GM23248 (cell line): Measurements from ENCODE around the gene PPP1R27. TPM values are rescaled to one million over a fixed set of nuclear protein-coding genes. Genes with fewer than 3 reads are reported as not detected.

Source experiments
- DNase-seq: peaks from one replicate; pipeline ENCODE4 v3.0.0-alpha.2; 2015
- H2AFZ ChIP-seq: fragments of 200-600 bp; sonication (generic); 2 replicates; pipeline ENCODE4 v1.6.1; 2016; ENCODE audit warnings: antibody characterized with exemption
- H3F3A ChIP-seq: fragments of 200-600 bp; sonication (generic); 2 replicates; pipeline ENCODE4 v1.6.1; 2016; ENCODE audit warnings: mild to moderate bottlenecking, antibody characterized with exemption, mixed run types; ENCODE audit not compliant: insufficient read depth
- H3K27ac ChIP-seq: fragments of 200-600 bp; sonication (generic); 2 replicates; pipeline ENCODE4 v1.5.1; 2016; ENCODE audit warnings: mild to moderate bottlenecking
- H3K27me3 ChIP-seq: fragments of 200-600 bp; sonication (generic); replicated peaks from 2 replicates; pipeline ENCODE4 v1.6.1; 2016; ENCODE audit warnings: mild to moderate bottlenecking; ENCODE audit not compliant: insufficient read depth
- H3K36me3 ChIP-seq: fragments of 200-600 bp; sonication (generic); 2 replicates; pipeline ENCODE4 v1.6.1; 2016; ENCODE audit warnings: low read depth, mild to moderate bottlenecking
- H3K4me1 ChIP-seq: fragments of 200-600 bp; sonication (generic); 2 replicates; pipeline ENCODE4 v1.6.1; 2016; ENCODE audit warnings: mild to moderate bottlenecking; ENCODE audit not compliant: insufficient read depth
- H3K4me2 ChIP-seq: fragments of 200-600 bp; sonication (generic); one replicate; pipeline ENCODE4 v1.6.1; 2016; ENCODE audit warnings: mild to moderate bottlenecking; ENCODE audit not compliant: unreplicated experiment
- H3K4me3 ChIP-seq: fragments of 200-600 bp; sonication (generic); 2 replicates; pipeline ENCODE4 v1.5.1; 2016; ENCODE audit warnings: mild to moderate bottlenecking
- H3K79me2 ChIP-seq: fragments of 200-600 bp; sonication (generic); 2 replicates; pipeline ENCODE4 v1.6.1; 2016; ENCODE audit warnings: mild to moderate bottlenecking; ENCODE audit not compliant: insufficient read depth
- H3K9ac ChIP-seq: fragments of 200-600 bp; sonication (generic); 2 replicates; pipeline ENCODE4 v1.6.1; 2016; ENCODE audit warnings: mild to moderate bottlenecking
- H3K9me2 ChIP-seq: fragments of 200-600 bp; sonication (generic); 2 replicates; pipeline ENCODE4 v1.6.1; 2016; ENCODE audit warnings: mixed run types, mild to moderate bottlenecking, moderate library complexity; ENCODE audit not compliant: insufficient read depth
- H3K9me3 ChIP-seq: fragments of 200-600 bp; sonication (generic); one replicate; pipeline ENCODE4 v1.6.1; 2017; ENCODE audit warnings: low read depth
- H4K20me1 ChIP-seq: fragments of 200-600 bp; sonication (generic); 2 replicates; pipeline ENCODE4 v1.6.0; 2016; ENCODE audit not compliant: insufficient read depth
- EZH2 ChIP-seq: fragments of 200-600 bp; sonication (generic); IDR thresholded peaks from 2 replicates; pipeline ENCODE4 v1.6.1; 2018; ENCODE audit warnings: antibody characterized with exemption, mild to moderate bottlenecking; ENCODE audit not compliant: insufficient read depth, poor library complexity, severe bottlenecking
- EZH2phosphoT487 ChIP-seq: fragments of 200-600 bp; sonication (generic); IDR thresholded peaks from 2 replicates; pipeline ENCODE4 v1.6.1; 2018; ENCODE audit warnings: antibody characterized with exemption, moderate library complexity, mild to moderate bottlenecking, low read depth; ENCODE audit not compliant: insufficient read depth
- WGBS, 2 experiments: methylation state at CpG; one replicate each; pipeline ENCODE4 v1.1.6; 2015 to 2017; ENCODE audit warnings: low lambda C conversion rate in 2 of 2, low coverage in 1 of 2; ENCODE audit errors: missing lambda C conversion rate in 2 of 2; 5-methylcytosine and 5-hydroxymethylcytosine counted together
- in situ Hi-C: fragments of 300-500 bp; cut with MboI; formaldehyde crosslinking; loops from 2 replicates; pipeline ENCODE4 v1.15.0; 2020
- polyA plus RNA-seq: library from polyadenylated mRNA; unstranded; fragments of >200 nt; fragmentation: Nextera tagmentation; extraction: Ambion mirVana; gene quantifications from 2 replicates; pipeline ENCODE4 v1.2.1, GENCODE V29; 2016
- total RNA-seq: library from RNA; depleted of rRNA; stranded (reverse); fragments of >200 nt; shearing (Covaris generic); gene quantifications from 2 replicates; pipeline ENCODE4 v1.2.3, GENCODE V29; 2014

Gene PPP1R27
- total and polyA plus RNA-seq, 2 experiments from 2014 or later, result not detected

DNA sequence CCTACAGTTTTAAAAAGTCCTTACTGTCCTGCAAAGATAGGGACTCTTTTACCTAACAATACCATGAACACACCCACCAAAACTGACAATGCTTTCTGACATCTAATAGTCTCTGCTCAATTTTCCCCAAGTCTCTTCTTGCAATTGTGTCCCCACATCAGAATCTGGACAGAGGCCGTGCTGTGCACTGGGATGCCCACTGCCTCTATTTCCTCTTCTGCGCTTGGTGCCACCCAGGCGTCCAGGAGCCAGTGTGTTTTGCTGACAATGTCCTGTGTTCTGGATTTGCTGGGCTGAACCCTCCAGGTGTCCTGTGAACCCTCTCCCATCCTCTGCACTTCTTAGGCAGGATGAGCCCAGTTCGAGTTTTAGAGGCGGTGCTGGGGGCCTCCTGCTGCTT is 42.7 kb upstream of the PPP1R27 start:
- H3K9ac ChIP-seq, result no peak overlapping the region
- whole genome bisulfite sequencing, 2 experiments, result 95 to 100% methylated on average over 5 of the region's 5 CpGs
- TF ChIP-seq EZH2 (no peak), EZH2phosphoT487 (no peak)

DNA sequence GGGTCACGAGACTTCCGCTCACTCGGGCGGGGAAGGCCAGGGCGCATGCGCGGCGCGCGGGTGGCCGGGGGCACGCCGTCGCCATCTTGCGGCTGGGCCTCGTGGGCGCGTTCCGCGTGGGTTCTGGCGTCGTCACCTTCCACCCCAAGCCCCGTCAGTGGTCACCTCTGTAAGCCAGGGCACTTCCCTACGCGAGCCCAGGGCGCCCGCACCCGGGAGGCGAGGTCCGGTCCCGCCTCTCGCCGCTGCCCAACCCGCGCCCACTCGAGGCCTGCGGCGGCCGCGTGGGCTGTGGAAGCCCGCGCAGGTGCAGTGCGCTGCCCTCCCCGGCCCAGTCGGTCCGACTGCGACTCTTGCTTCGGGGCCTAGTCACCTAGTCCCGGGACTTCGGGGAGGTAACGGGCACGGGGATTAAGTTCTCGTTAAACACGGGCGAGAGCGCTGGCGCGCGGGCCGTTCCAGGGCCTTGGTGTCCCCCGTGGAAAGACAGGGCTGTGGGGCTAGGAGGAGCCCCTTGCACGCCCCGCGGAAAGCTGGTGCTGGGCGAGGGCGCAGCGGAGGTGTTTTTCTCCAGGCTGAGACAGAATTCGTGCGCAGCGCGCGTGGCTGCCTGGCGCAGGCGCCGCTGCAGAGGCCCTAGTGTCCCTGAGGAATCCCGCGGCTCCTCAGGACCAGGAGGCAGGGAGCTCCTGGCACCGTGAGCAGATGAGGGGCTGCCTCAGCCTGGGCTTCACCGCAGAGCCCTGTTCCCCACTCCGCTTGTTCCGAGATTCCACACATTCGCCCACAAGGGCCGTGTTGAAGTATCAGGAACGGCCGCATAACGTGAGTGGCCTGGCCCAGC is 36.8 kb upstream of the PPP1R27 start:
- Histone ChIP-seq H3K79me2 (peaks cover 43% of the 10 kb centered on the region), H3K4me2 (peak overlapping the region; percentile 78), H3K27ac (peak overlapping the region; percentile 90), H2AFZ (peak overlapping the region; percentile 75), H3K4me3 (peak overlapping the region; percentile 86), H3K27me3 (no peaks in the 10 kb centered on the region), H3K4me1 (peaks cover 5% of the 10 kb centered on the region), H3K9me3 (no peaks in the 10 kb centered on the region), H3F3A (peaks cover 20% of the 10 kb centered on the region), H3K9ac (peak overlapping the region; percentile 96), H3K36me3 (no peaks in the 10 kb centered on the region), H3K9me2 (no peaks in the 10 kb centered on the region), H4K20me1 (no peaks in the 10 kb centered on the region)
- in situ Hi-C loops, result no loop called here
- TF ChIP-seq EZH2 (no peak), EZH2phosphoT487 (no peak)
- peak; percentile 95 for DNase-seq
- 1 to 2% methylated on average over 65 to 85 of the region's 86 CpGs for WGBS, 2 experiments

More for the DNA sequence above, 42.7 kb upstream of the PPP1R27 start:
- Histone ChIP-seq H3F3A (peaks cover 22% of the 10 kb centered on the region), H4K20me1 (no peaks in the 10 kb centered on the region), H3K36me3 (peaks cover 8% of the 10 kb centered on the region), H3K79me2 (peaks cover 23% of the 10 kb centered on the region), H3K4me1 (peaks cover under 1% of the 10 kb centered on the region; the same call in 1 of the 2 replicates), H3K4me2 (no peak overlapping the region), H3K9me2 (no peaks in the 10 kb centered on the region), H3K9me3 (no peaks in the 10 kb centered on the region), H3K27ac (no peak overlapping the region), H2AFZ (no peak overlapping the region), H3K4me3 (no peak overlapping the region), H3K27me3 (no peaks in the 10 kb centered on the region)
- DNase-seq, result no peak
- in situ Hi-C loops, result no loop called here

DNA sequence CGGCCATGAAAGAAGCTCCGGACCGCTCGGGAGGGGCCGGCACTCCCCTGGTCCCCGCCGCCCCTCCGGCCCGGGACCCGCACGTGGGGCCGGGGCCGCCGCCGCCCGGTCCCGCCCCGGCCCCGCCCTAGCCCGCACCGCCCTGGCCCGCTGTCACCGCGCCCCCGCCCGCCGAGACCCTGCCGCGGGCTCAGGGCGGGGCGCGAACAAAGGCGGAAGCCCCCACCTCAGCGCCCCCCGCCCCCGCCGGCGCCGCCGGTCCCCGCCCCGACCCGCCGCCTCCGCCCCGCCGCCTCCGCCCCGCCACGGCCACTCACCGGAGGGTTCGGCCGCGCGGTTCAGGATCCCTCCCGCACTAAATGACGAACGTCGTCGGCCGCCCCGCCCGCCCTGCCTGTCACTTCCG is 36.1 kb upstream of the PPP1R27 start, which contains the start of gene ARHGDIA:
Gene ARHGDIA (minus strand): TSS at position 357 of the 406 bp plus-strand sequence. CDS start 1,407 bp downstream, outside the sequence.
- TF ChIP-seq EZH2phosphoT487 (no peak), EZH2 (no peak)
- Histone ChIP-seq H3K4me2 (peak within 1 kb of the TSS; percentile 95), H3K36me3 (no peaks in the 10 kb centered on the region), H2AFZ (peak within 1 kb of the TSS; percentile 75), H3K27ac (peak within 1 kb of the TSS; percentile 90), H3K9me2 (no peaks in the 10 kb centered on the region), H3K4me1 (peaks cover 5% of the 10 kb centered on the region), H3K4me3 (peak within 1 kb of the TSS; percentile 94), H3F3A (peaks cover 26% of the 10 kb centered on the region), H3K9ac (peak within 1 kb of the TSS; percentile 98), H4K20me1 (no peaks in the 10 kb centered on the region), H3K27me3 (no peaks in the 10 kb centered on the region), H3K9me3 (no peaks in the 10 kb centered on the region), H3K79me2 (peaks cover 47% of the 10 kb centered on the region)
- 1% methylated on average over 29 of the region's 64 CpGs; no CpG with 5 or more reads in 1 of the 2 experiments for WGBS, 2 experiments
- in situ Hi-C loops, result no loop called here
- no peak for DNase-seq

DNA sequence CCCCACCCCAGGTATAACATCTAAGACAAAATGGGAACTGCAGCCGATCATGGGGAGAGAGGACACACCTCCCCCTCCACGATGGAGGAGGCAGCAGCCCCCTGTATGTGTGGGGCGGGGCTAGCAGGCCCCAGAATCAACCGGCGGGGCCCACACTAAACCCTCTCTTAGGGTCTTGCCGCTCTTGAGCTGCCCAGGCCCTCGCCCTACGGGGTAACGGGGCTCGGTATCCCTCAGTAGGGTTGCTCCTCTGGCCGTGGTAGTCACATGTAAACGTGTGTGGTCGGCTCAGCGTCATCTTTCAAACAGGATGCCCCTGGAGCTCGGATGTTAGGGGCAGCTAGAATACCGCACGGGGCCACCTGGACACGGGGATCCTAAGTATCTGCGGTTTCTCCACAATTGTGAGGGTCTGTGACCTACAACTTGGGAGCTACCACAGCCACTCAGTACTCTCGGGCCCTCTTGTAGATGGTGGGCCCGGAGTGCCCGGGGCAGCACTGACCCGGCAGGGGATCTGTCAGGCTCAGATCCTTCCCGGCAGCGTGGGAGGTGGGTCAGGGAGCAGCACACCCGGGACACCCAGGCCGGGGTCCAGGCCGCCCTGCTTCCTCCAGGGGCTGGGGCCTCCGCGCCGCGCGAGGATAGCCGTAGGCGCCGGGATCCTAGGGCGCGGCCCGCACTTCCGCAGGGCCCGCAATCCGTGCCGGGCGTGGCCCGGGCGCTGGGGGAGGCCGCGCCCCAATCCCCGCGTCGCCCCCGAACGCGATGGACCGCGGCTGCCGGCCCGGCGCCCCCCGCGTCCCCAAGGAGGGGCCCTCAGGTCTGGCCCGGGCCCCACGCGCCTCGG is 35.5 kb upstream of the PPP1R27 start:
- H4K20me1 ChIP-seq, result no peaks in the 10 kb centered on the region
- DNase-seq, result peak; percentile 82
- peak overlapping the region; percentile 98 for H3K9ac ChIP-seq
- H2AFZ ChIP-seq, result no peak overlapping the region
- H3K9me2 ChIP-seq, result no peaks in the 10 kb centered on the region
- H3F3A ChIP-seq, result peaks cover 31% of the 10 kb centered on the region
- H3K9me3 ChIP-seq, result no peaks in the 10 kb centered on the region
- TF ChIP-seq EZH2phosphoT487 (no peak), EZH2 (no peak)
- peak overlapping the region; percentile 94 for H3K4me3 ChIP-seq
- WGBS, 2 experiments, result 2% methylated on average over 44 to 57 of the region's 65 CpGs
- peak overlapping the region; percentile 95 for H3K4me2 ChIP-seq
- no peaks in the 10 kb centered on the region for H3K36me3 ChIP-seq
- H3K79me2 ChIP-seq, result peaks cover 53% of the 10 kb centered on the region
- H3K27me3 ChIP-seq, result no peaks in the 10 kb centered on the region
- H3K4me1 ChIP-seq, result peaks cover 5% of the 10 kb centered on the region
- in situ Hi-C loops, result no loop called here
- H3K27ac ChIP-seq, result peak overlapping the region; percentile 90
